SK-N-SH treated with all-trans-retinoic acid at 6 μM for 48 hours (cell line): ENCODE results near the gene MED31.
A peak's percentile ranks its signal among the peaks of the same experiment; 100 is the strongest.
"Not testable (repeated sequence)": the region's sequence is repeated elsewhere in the genome, so short reads cannot be mapped to it uniquely, and the experiment has no call there.

Experiments
- ATAC-seq: fragments of 200-7000 bp; cut with Tn5 transposase; 3 replicates; pipeline ENCODE4 v1.9.1; 2020; ENCODE audit warnings: mild to moderate bottlenecking, moderate library complexity
- ARNTL ChIP-seq: fragments of 450-650 bp; formaldehyde crosslinking; IDR thresholded peaks from 2 replicates; pipeline ENCODE4 v1.5.0; 2020; ENCODE audit warnings: low read depth, mild to moderate bottlenecking, moderate library complexity, borderline replicate concordance
- BACH2 ChIP-seq: fragments of 250-450 bp; sonication (Bioruptor Pico); IDR thresholded peaks from 2 replicates; pipeline ENCODE4 v1.9.0; 2021; ENCODE audit warnings: mild to moderate bottlenecking, borderline replicate concordance
- CSDC2 ChIP-seq: fragments of 250-450 bp; sonication (Bioruptor Pico); IDR thresholded peaks from 2 replicates; pipeline ENCODE4 v1.5.0; 2020; ENCODE audit warnings: mild to moderate bottlenecking, moderate library complexity
- ESRRG ChIP-seq: fragments of 250-450 bp; sonication (Bioruptor Pico); IDR thresholded peaks from 2 replicates; pipeline ENCODE4 v1.6.1; 2021; ENCODE audit warnings: mild to moderate bottlenecking
- GLIS3 ChIP-seq: fragments of 250-450 bp; sonication (Bioruptor Pico); IDR thresholded peaks from 2 replicates; pipeline ENCODE4 v1.5.0; 2020; ENCODE audit warnings: mild to moderate bottlenecking, moderate library complexity
- ISL1 ChIP-seq: fragments of 250-450 bp; sonication (Bioruptor Pico); IDR thresholded peaks from 2 replicates; pipeline ENCODE4 v2.1.2; 2022; ENCODE audit warnings: mild to moderate bottlenecking, moderate library complexity
- OSR1 ChIP-seq: fragments of 250-450 bp; sonication (Bioruptor Pico); IDR thresholded peaks from 2 replicates; pipeline ENCODE4 v1.8.0; 2022; ENCODE audit warnings: moderate library complexity, mild to moderate bottlenecking, inconsistent platforms
- PPARA ChIP-seq: fragments of 250-450 bp; sonication (Bioruptor Pico); IDR thresholded peaks from 2 replicates; pipeline ENCODE4 v1.5.0; 2020; ENCODE audit warnings: mild to moderate bottlenecking, borderline replicate concordance
- RARB ChIP-seq: fragments of 250-450 bp; sonication (Bioruptor Pico); IDR thresholded peaks from 2 replicates; pipeline ENCODE4 v1.8.0; 2021; ENCODE audit warnings: mild to moderate bottlenecking, moderate library complexity
- SNAI2 ChIP-seq: fragments of 250-450 bp; sonication (Bioruptor Pico); IDR thresholded peaks from 2 replicates; pipeline ENCODE4 v1.5.0; 2020; ENCODE audit warnings: mild to moderate bottlenecking, moderate library complexity
- TOX ChIP-seq: fragments of 250-450 bp; sonication (Bioruptor Pico); IDR thresholded peaks from 2 replicates; pipeline ENCODE4 v1.8.0; 2021; ENCODE audit warnings: mild to moderate bottlenecking, moderate library complexity, borderline replicate concordance
- ZFP3 ChIP-seq: fragments of 250-450 bp; sonication (Bioruptor Pico); IDR thresholded peaks from 2 replicates; pipeline ENCODE4 v1.5.0; 2020; ENCODE audit warnings: mild to moderate bottlenecking, moderate library complexity
- ZFP30 ChIP-seq: fragments of 450-650 bp; formaldehyde crosslinking; IDR thresholded peaks from 2 replicates; pipeline ENCODE4 v1.5.0; 2022; ENCODE audit warnings: mild to moderate bottlenecking, moderate library complexity
- ZNF565 ChIP-seq: fragments of 450-650 bp; formaldehyde crosslinking; conservative IDR thresholded peaks from 2 replicates; pipeline ENCODE4 v1.5.0; 2020; ENCODE audit warnings: low read depth, mild to moderate bottlenecking, moderate library complexity
- ZNF70 ChIP-seq: fragments of 450-650 bp; formaldehyde crosslinking; IDR thresholded peaks from 2 replicates; pipeline ENCODE4 v1.5.0; 2020; ENCODE audit warnings: mild to moderate bottlenecking, moderate library complexity
- TF ChIP-seq, protein P1 (sequence below): fragments of 250-450 bp; sonication (Bioruptor Pico); IDR thresholded peaks from 2 replicates; pipeline ENCODE4 v1.5.1; 2020; ENCODE audit warnings: low read depth, mild to moderate bottlenecking, moderate library complexity
- TF ChIP-seq, protein P2 (sequence below): fragments of 250-450 bp; sonication (Bioruptor Pico); IDR thresholded peaks from 2 replicates; pipeline ENCODE4 v1.5.1; 2021; ENCODE audit warnings: mild to moderate bottlenecking, moderate library complexity
- TF ChIP-seq, protein P3 (sequence below): fragments of 250-450 bp; sonication (Bioruptor Pico); IDR thresholded peaks from 2 replicates; pipeline ENCODE4 v1.8.0; 2021; ENCODE audit warnings: low read depth, mild to moderate bottlenecking, moderate library complexity, borderline replicate concordance
- TF ChIP-seq, protein P4 (sequence below): fragments of 250-450 bp; sonication (Bioruptor Pico); IDR thresholded peaks from 2 replicates; pipeline ENCODE4 v1.5.0; 2020; ENCODE audit warnings: mild to moderate bottlenecking, moderate library complexity
- TF ChIP-seq, protein P5 (sequence below): fragments of 250-450 bp; sonication (Bioruptor Pico); IDR thresholded peaks from 2 replicates; pipeline ENCODE4 v1.8.0; 2020; ENCODE audit warnings: mild to moderate bottlenecking, moderate library complexity, borderline replicate concordance

Gene MED31

DNA sequence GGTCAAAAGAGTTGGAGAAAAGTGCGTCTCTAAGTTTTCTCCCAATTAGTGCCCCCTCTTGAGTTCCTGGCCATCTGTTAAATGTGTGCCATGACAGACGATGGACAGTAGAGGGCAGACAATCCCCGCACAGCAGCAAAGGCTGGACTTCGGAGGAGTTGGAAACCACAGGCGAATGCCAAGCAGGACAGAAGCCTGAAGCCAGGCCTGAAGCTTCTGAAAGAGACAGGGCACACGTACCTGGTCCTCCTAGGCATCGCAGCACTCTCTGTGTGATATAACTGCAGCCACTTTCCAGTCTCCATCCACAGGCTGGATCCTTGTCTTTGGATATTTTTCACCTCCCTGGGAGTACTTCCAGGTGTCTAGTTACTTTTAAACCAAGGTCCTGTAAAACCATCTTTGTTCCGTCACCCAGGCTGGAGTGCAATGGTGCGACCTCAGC is 14.7 kb upstream of the MED31 start:
- peak; percentile 96 for ATAC-seq
- TF ChIP-seq GLIS3, result no peak

DNA sequence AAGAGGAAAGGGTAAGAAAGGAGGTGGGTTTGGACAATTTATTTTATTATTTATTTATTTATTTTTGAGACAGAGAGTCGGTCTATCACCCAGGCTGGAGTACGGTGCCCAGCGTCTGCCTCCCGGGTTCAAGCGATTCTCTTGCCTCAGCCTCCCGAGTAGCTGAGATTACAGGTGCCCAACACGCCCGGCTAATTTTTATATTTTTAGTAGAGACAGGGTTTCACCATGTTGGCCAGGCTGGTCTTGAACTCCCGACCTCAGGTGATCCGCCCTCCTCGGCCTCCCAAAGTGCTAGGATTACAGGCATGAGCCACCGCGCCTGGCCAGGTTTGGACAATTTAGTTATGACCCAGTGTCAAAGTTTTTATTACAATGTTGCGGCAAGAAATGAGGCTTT is 11.8 kb upstream of the MED31 start:
- ATAC-seq, result not testable (repeated sequence)

DNA sequence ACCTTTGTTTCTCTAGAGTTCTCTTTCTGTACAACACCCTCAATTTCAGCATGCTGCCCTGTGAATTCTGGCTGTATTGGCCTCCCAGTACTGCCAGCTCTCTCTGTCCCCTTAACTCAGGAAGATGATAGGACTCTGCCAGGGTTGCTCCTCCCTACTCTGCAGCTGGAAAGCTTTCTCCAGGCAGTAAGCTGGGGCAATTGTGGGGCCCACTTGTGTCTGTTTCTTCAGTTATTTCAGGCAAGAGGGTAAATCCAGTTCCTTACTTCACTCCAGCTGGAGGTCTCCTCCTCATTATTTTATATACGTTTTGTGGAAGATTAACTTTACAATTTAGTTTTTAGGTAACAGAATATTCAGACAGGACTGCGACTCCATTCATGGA is 10.1 kb upstream of the MED31 start:
- ATAC-seq, result no peak
- no peak for TF ChIP-seq CSDC2
- no peak for TF ChIP-seq ESRRG (CRISPR knock-in tag)
- TF ChIP-seq ZFP3 (CRISPR knock-in tag), result no peak
- no peak for TF ChIP-seq GLIS3
- TF ChIP-seq, protein P1, sequence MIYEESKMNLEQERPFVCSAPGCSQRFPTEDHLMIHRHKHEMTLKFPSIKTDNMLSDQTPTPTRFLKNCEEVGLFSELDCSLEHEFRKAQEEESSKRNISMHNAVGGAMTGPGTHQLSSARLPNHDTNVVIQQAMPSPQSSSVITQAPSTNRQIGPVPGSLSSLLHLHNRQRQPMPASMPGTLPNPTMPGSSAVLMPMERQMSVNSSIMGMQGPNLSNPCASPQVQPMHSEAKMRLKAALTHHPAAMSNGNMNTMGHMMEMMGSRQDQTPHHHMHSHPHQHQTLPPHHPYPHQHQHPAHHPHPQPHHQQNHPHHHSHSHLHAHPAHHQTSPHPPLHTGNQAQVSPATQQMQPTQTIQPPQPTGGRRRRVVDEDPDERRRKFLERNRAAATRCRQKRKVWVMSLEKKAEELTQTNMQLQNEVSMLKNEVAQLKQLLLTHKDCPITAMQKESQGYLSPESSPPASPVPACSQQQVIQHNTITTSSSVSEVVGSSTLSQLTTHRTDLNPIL (CRISPR knock-in tag), result no peak
- TF ChIP-seq TOX (CRISPR knock-in tag), result no peak
- no peak for TF ChIP-seq ISL1 (CRISPR knock-in tag)
- TF ChIP-seq BACH2 (CRISPR knock-in tag), result no peak
- TF ChIP-seq, protein P2, sequence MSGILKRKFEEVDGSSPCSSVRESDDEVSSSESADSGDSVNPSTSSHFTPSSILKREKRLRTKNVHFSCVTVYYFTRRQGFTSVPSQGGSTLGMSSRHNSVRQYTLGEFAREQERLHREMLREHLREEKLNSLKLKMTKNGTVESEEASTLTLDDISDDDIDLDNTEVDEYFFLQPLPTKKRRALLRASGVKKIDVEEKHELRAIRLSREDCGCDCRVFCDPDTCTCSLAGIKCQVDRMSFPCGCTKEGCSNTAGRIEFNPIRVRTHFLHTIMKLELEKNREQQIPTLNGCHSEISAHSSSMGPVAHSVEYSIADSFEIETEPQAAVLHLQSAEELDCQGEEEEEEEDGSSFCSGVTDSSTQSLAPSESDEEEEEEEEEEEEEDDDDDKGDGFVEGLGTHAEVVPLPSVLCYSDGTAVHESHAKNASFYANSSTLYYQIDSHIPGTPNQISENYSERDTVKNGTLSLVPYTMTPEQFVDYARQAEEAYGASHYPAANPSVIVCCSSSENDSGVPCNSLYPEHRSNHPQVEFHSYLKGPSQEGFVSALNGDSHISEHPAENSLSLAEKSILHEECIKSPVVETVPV, result no peak
- no peak for TF ChIP-seq ZNF565
- no peak for TF ChIP-seq ARNTL (CRISPR knock-in tag)
- no peak for TF ChIP-seq RARB (CRISPR knock-in tag)
- TF ChIP-seq OSR1, result no peak

DNA sequence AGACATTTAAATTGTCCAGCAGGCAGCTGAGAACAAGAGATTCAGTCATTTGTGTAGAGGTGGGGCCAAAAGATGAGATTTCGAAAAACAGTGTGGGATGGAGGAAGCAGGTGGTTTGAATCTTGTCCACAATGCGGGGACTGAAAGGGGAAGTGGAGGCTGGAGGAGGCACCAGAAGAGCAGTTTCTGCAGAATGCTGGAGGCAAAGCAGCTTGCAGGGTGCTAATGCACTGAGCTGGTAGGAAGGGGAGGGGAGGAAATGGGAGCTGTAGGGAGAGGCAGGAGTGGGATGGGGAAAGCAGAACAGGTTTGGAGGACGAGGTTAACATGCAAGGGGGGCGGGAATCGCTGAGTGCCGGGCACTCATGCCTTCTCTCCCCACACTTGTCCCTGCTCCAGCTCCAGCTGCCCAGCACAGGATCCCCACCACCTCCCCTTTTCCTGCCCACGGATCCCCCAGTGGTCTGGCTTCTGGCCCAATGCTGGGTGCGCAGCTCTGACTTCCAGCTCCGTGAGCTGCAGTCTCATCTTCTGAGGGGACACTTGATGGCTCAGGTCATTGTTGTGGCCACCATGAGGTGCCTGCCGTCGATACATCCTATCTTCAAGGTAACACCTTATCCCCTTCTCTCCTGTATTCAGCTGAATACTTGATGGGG is 9.5 kb upstream of the MED31 start:
- no peak for ATAC-seq
- TF ChIP-seq BACH2 (CRISPR knock-in tag) (no peak), RARB (CRISPR knock-in tag) (no peak), PPARA (CRISPR knock-in tag) (no peak), ZFP30 (CRISPR knock-in tag) (no peak), ARNTL (CRISPR knock-in tag) (no peak), ZFP3 (CRISPR knock-in tag) (no peak), ISL1 (CRISPR knock-in tag) (no peak), TOX (CRISPR knock-in tag) (no peak), OSR1 (no peak), ZNF565 (no peak), ZNF70 (CRISPR knock-in tag) (no peak), SNAI2 (no peak)
- TF ChIP-seq, protein P2, result no peak
- TF ChIP-seq, protein P3, sequence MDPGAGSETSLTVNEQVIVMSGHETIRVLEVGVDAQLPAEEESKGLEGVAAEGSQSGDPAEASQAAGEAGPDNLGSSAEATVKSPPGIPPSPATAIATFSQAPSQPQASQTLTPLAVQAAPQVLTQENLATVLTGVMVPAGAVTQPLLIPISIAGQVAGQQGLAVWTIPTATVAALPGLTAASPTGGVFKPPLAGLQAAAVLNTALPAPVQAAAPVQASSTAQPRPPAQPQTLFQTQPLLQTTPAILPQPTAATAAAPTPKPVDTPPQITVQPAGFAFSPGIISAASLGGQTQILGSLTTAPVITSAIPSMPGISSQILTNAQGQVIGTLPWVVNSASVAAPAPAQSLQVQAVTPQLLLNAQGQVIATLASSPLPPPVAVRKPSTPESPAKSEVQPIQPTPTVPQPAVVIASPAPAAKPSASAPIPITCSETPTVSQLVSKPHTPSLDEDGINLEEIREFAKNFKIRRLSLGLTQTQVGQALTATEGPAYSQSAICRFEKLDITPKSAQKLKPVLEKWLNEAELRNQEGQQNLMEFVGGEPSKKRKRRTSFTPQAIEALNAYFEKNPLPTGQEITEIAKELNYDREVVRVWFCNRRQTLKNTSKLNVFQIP, result no peak
- TF ChIP-seq, protein P4, sequence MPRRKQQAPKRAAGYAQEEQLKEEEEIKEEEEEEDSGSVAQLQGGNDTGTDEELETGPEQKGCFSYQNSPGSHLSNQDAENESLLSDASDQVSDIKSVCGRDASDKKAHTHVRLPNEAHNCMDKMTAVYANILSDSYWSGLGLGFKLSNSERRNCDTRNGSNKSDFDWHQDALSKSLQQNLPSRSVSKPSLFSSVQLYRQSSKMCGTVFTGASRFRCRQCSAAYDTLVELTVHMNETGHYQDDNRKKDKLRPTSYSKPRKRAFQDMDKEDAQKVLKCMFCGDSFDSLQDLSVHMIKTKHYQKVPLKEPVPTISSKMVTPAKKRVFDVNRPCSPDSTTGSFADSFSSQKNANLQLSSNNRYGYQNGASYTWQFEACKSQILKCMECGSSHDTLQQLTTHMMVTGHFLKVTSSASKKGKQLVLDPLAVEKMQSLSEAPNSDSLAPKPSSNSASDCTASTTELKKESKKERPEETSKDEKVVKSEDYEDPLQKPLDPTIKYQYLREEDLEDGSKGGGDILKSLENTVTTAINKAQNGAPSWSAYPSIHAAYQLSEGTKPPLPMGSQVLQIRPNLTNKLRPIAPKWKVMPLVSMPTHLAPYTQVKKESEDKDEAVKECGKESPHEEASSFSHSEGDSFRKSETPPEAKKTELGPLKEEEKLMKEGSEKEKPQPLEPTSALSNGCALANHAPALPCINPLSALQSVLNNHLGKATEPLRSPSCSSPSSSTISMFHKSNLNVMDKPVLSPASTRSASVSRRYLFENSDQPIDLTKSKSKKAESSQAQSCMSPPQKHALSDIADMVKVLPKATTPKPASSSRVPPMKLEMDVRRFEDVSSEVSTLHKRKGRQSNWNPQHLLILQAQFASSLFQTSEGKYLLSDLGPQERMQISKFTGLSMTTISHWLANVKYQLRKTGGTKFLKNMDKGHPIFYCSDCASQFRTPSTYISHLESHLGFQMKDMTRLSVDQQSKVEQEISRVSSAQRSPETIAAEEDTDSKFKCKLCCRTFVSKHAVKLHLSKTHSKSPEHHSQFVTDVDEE (CRISPR knock-in tag), result no peak
- TF ChIP-seq, protein P5, sequence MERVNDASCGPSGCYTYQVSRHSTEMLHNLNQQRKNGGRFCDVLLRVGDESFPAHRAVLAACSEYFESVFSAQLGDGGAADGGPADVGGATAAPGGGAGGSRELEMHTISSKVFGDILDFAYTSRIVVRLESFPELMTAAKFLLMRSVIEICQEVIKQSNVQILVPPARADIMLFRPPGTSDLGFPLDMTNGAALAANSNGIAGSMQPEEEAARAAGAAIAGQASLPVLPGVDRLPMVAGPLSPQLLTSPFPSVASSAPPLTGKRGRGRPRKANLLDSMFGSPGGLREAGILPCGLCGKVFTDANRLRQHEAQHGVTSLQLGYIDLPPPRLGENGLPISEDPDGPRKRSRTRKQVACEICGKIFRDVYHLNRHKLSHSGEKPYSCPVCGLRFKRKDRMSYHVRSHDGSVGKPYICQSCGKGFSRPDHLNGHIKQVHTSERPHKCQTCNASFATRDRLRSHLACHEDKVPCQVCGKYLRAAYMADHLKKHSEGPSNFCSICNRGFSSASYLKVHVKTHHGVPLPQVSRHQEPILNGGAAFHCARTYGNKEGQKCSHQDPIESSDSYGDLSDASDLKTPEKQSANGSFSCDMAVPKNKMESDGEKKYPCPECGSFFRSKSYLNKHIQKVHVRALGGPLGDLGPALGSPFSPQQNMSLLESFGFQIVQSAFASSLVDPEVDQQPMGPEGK, result no peak
- TF ChIP-seq, all 23 proteins: peak for 0
